ENCODE measurements around the gene ROBO1.

ROBO1 gene

GRCh38 chr3:79002465-79003372 lies 765.1 kb downstream of the ROBO1 start:
- DNase-seq = peak; percentile 28

GRCh38 chr3:79001255-79001654 lies 766.5 kb downstream of the ROBO1 start:
- no peak for DNase-seq

GRCh38 chr3:78999139-78999538 lies 768.7 kb downstream of the ROBO1 start:
- DNase-seq = no peak

GRCh38 chr3:78995087-78995486 lies 772.7 kb downstream of the ROBO1 start:
- DNase-seq = no peak

- DNase-seq = peak; percentile 39
These were observed 773.4 kb downstream of the ROBO1 start for GRCh38 chr3:78994174-78995027.

GRCh38 chr3:78993375-78993774 lies 774.4 kb downstream of the ROBO1 start:
- no peak for DNase-seq

- no peak for DNase-seq
These were observed 775.0 kb downstream of the ROBO1 start for GRCh38 chr3:78992830-78993229.

- DNase-seq = no peak
These were observed 775.4 kb downstream of the ROBO1 start for GRCh38 chr3:78992400-78992799.

- DNase-seq = no peak
These were observed 776.1 kb downstream of the ROBO1 start for GRCh38 chr3:78991656-78992055.

GRCh38 chr3:78990156-78990555 lies 777.6 kb downstream of the ROBO1 start:
- no peak for DNase-seq

GRCh38 chr3:78988324-78988723 lies 779.5 kb downstream of the ROBO1 start:
- DNase-seq = peak; percentile 28

- peak; percentile 1 for DNase-seq
These were observed 781.2 kb downstream of the ROBO1 start for GRCh38 chr3:78986416-78987101.

- DNase-seq = no peak
These were observed 781.8 kb downstream of the ROBO1 start for GRCh38 chr3:78985981-78986380.

- peak; percentile 47 for DNase-seq
These were observed 788.8 kb downstream of the ROBO1 start for GRCh38 chr3:78979028-78979427.

- peak; percentile 9 for DNase-seq
These were observed 789.8 kb downstream of the ROBO1 start for GRCh38 chr3:78978037-78978436.

GRCh38 chr3:78977073-78977472 lies 790.7 kb downstream of the ROBO1 start:
- no peak for DNase-seq

GRCh38 chr3:78976200-78976599 lies 791.6 kb downstream of the ROBO1 start:
- no peak for DNase-seq

GRCh38 chr3:78974181-78974790 lies 793.5 kb downstream of the ROBO1 start:
- no peak for DNase-seq

GRCh38 chr3:78972617-78973301 lies 795.0 kb downstream of the ROBO1 start:
- no peak for DNase-seq

GRCh38 chr3:78970656-78971055 lies 797.1 kb downstream of the ROBO1 start:
- no peak for DNase-seq

GRCh38 chr3:78969483-78969882 lies 798.3 kb downstream of the ROBO1 start:
- DNase-seq = no peak

GRCh38 chr3:78967061-78967460 lies 800.7 kb downstream of the ROBO1 start:
- DNase-seq = no peak
